GM12878 (cell line): ENCODE data around the gene PROX2. TPM values are rescaled to one million over a fixed set of nuclear protein-coding genes. Genes with fewer than 3 reads are reported as not detected.

Source experiments
- ATF2 ChIP-seq: IDR thresholded peaks from 2 replicates; pipeline ENCODE4 v1.6.1; 2012; ENCODE audit warnings: low read length, inconsistent platforms
- BACH1 ChIP-seq: fragments of 450-650 bp; IDR thresholded peaks from 2 replicates; pipeline ENCODE4 v1.6.1; 2017; ENCODE audit warnings: mild to moderate bottlenecking, borderline replicate concordance
- BCL11A ChIP-seq: IDR thresholded peaks from 2 replicates; pipeline ENCODE4 v1.6.1; 2011; ENCODE audit warnings: low read depth, low read length
- CREB1 ChIP-seq: IDR thresholded peaks from 2 replicates; pipeline ENCODE4 v1.6.1; 2012; ENCODE audit warnings: low read depth, mild to moderate bottlenecking, inconsistent platforms
- EED ChIP-seq: sonication (generic); IDR thresholded peaks from 2 replicates; pipeline ENCODE4 v1.6.1; 2016; ENCODE audit warnings: antibody characterized with exemption, low read depth
- ELK1 ChIP-seq: IDR thresholded peaks from 2 replicates; pipeline ENCODE4 v1.6.1; 2012; ENCODE audit warnings: low read depth, low read length, improper control_type of control experiment
- FOXM1 ChIP-seq: IDR thresholded peaks from 2 replicates; pipeline ENCODE4 v1.6.1; 2012; ENCODE audit warnings: low read depth, mild to moderate bottlenecking, inconsistent platforms, low read length, moderate library complexity
- IKZF1 ChIP-seq: fragments of 450-650 bp; conservative IDR thresholded peaks from 2 replicates; pipeline ENCODE4 v1.6.1; 2017; ENCODE audit warnings: antibody characterized with exemption, mild to moderate bottlenecking
- IRF5 ChIP-seq: fragments of 450-650 bp; IDR thresholded peaks from 2 replicates; pipeline ENCODE4 v1.6.1; 2017; ENCODE audit warnings: borderline replicate concordance
- MEF2A ChIP-seq: IDR thresholded peaks from 2 replicates; pipeline ENCODE4 v1.6.1; 2011; ENCODE audit warnings: low read depth, mild to moderate bottlenecking, low read length, moderate library complexity; ENCODE audit not compliant: insufficient read depth
- MEF2B ChIP-seq: fragments of 450-650 bp; IDR thresholded peaks from 2 replicates; pipeline ENCODE4 v1.6.1; 2018; ENCODE audit warnings: mild to moderate bottlenecking, moderate library complexity; ENCODE audit not compliant: partially characterized antibody, poor library complexity, severe bottlenecking
- MLLT1 ChIP-seq: fragments of 450-650 bp; IDR thresholded peaks from 2 replicates; pipeline ENCODE4 v1.6.1; 2016; ENCODE audit warnings: mild to moderate bottlenecking
- MTA2 ChIP-seq: fragments of 450-650 bp; IDR thresholded peaks from 2 replicates; pipeline ENCODE4 v1.6.1; 2016; ENCODE audit warnings: low read depth, mild to moderate bottlenecking, moderate library complexity
- MYC ChIP-seq: IDR thresholded peaks from 2 replicates; pipeline ENCODE4 v1.6.1; 2011; ENCODE audit warnings: mild to moderate bottlenecking, low read length, moderate library complexity, inconsistent platforms; ENCODE audit not compliant: insufficient read depth, insufficient replicate concordance, insufficient read length, severe bottlenecking
- NFIC ChIP-seq: IDR thresholded peaks from 2 replicates; pipeline ENCODE4 v1.6.1; 2012; ENCODE audit warnings: low read depth, mild to moderate bottlenecking, inconsistent platforms, low read length, moderate library complexity
- NR2C1 ChIP-seq: fragments of 450-650 bp; IDR thresholded peaks from 2 replicates; pipeline ENCODE4 v1.6.1; 2017; ENCODE audit warnings: antibody characterized with exemption, mild to moderate bottlenecking, moderate library complexity
- POLR2AphosphoS2 ChIP-seq: IDR thresholded peaks from 2 replicates; pipeline ENCODE4 v1.6.1; 2011; ENCODE audit warnings: low read depth, mild to moderate bottlenecking, low read length, improper control_type of control experiment, moderate library complexity
- RB1 ChIP-seq: fragments of 450-650 bp; formaldehyde crosslinking; IDR thresholded peaks from 2 replicates; pipeline ENCODE4 v1.6.1; 2017; ENCODE audit warnings: mild to moderate bottlenecking, borderline replicate concordance
- USF1 ChIP-seq: IDR thresholded peaks from 2 replicates; pipeline ENCODE4 v1.6.1; 2011; ENCODE audit warnings: borderline replicate concordance, low read depth, mild to moderate bottlenecking, moderate library complexity, mixed read lengths, low read length; ENCODE audit not compliant: insufficient read depth; ENCODE audit errors: extremely low read length
- ZNF217 ChIP-seq: fragments of 450-650 bp; IDR thresholded peaks from 2 replicates; pipeline ENCODE4 v1.6.1; 2017; ENCODE audit warnings: antibody characterized with exemption, mild to moderate bottlenecking
- ZZZ3 ChIP-seq: IDR thresholded peaks from 2 replicates; pipeline ENCODE4 v1.6.1; 2011; ENCODE audit warnings: low read depth; ENCODE audit not compliant: control insufficient read depth, insufficient read length
- polyA plus RNA-seq, 11 experiments: library from polyadenylated mRNA; depleted of rRNA in 4 of 11; unstranded in 6 of 11; stranded (reverse) in 5 of 11; fragments of >200 nt; fragmentation: Nextera tagmentation in 4 of 11; fragmentation: Illumina TruSeq in 1 of 11; extraction: Ambion mirVana in 4 of 11; extraction: Trizol in 1 of 11; gene quantifications; 1 replicate in 1 of 11; 2 replicates in 10 of 11; pipeline versions ENCODE4 v1.2.1 to v1.2.3, GENCODE V29; 2011 to 2016; ENCODE audit warnings: inconsistent platforms in 2 of 11, missing spikeins in 2 of 11, low read depth in 1 of 11
- total RNA-seq, 4 experiments: library from RNA; depleted of rRNA in 3 of 4; stranded (reverse); fragments of >200 nt in 3 of 4; fragmentation: Illumina TruSeq in 1 of 4; extraction: Trizol in 1 of 4; gene quantifications; 2 replicates each; pipeline versions ENCODE4 v1.2.1 to v1.2.3, GENCODE V29; 2013 to 2021

The PROX2 gene
- total and polyA plus RNA-seq, 10 of the 15 experiments (the other 5 are each of a cell fraction or from before 2014, with no cell fraction given): 0.04 to 0.42 (median 0.19) TPM

- TF ChIP-seq IKZF1 (peak; percentile 76), MEF2B (peak; percentile 26), CREB1 (no peak), MYC (no peak), EED (peak; percentile 64), ELK1 (no peak), NFIC (0 out of 2 replicates have a peak, but pooled peaks have one; percentile 28), BCL11A (peak; percentile 51; the same call in 1 of the 2 replicates), MEF2A (0 out of 2 replicates have a peak, but pooled peaks have one; percentile 9), IRF5 (no peak), ZZZ3 (no peak), USF1 (no peak), BACH1 (0 out of 2 replicates have a peak, but pooled peaks have one; percentile 19), MTA2 (peak; percentile 61; the same call in 1 of the 2 replicates), MLLT1 (peak; percentile 56; the same call in 1 of the 2 replicates), ZNF217 (peak; percentile 52; the same call in 1 of the 2 replicates), NR2C1 (no peak), RB1 (no peak), FOXM1 (peak; percentile 63), POLR2AphosphoS2 (no peak), ATF2 (peak; percentile 77; the same call in 1 of the 2 replicates)
Observed at GRCh38 chr14:74841230-74842207, 34.4 kb downstream of the PROX2 start (continued).
